Measurements from ENCODE around the gene SLC1A7.

DNA sequence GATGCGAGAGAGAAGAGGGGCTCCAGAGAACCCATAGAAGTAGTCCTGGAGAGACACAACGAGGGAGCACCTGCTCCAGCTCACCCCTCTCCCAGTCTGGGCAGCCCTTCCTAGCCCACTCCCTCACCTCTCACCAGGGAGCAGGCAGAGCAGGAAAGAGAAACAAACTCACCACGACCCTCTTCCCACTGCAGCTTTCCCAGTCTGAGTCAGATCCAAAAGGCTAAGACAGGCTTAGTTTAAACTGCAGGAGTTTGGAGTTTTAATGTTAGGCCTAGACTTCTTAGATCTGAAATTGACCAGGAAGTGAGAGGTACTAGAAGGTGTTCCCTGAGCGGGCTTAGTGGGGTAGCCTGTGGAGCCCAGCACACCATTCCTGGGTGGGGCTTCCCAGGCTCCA is 29.6 kb downstream of the SLC1A7 start:
- no peak for TF ChIP-seq POLR2A (IDR thresholded peaks at IDR 0.05)
- TF ChIP-seq, protein P1, sequence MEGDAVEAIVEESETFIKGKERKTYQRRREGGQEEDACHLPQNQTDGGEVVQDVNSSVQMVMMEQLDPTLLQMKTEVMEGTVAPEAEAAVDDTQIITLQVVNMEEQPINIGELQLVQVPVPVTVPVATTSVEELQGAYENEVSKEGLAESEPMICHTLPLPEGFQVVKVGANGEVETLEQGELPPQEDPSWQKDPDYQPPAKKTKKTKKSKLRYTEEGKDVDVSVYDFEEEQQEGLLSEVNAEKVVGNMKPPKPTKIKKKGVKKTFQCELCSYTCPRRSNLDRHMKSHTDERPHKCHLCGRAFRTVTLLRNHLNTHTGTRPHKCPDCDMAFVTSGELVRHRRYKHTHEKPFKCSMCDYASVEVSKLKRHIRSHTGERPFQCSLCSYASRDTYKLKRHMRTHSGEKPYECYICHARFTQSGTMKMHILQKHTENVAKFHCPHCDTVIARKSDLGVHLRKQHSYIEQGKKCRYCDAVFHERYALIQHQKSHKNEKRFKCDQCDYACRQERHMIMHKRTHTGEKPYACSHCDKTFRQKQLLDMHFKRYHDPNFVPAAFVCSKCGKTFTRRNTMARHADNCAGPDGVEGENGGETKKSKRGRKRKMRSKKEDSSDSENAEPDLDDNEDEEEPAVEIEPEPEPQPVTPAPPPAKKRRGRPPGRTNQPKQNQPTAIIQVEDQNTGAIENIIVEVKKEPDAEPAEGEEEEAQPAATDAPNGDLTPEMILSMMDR (IDR thresholded peaks at IDR 0.05) = no peak

Data from uterus (tissue), 2 donors.